ENCODE results near the gene SACM1L. TPM values are rescaled to one million over a fixed set of nuclear protein-coding genes. Genes with fewer than 3 reads are reported as not detected.

Gene SACM1L
- total and polyA plus RNA-seq, 4 experiments from 2014 or later, result 27.6 to 104 (median 67.4) TPM

DNA sequence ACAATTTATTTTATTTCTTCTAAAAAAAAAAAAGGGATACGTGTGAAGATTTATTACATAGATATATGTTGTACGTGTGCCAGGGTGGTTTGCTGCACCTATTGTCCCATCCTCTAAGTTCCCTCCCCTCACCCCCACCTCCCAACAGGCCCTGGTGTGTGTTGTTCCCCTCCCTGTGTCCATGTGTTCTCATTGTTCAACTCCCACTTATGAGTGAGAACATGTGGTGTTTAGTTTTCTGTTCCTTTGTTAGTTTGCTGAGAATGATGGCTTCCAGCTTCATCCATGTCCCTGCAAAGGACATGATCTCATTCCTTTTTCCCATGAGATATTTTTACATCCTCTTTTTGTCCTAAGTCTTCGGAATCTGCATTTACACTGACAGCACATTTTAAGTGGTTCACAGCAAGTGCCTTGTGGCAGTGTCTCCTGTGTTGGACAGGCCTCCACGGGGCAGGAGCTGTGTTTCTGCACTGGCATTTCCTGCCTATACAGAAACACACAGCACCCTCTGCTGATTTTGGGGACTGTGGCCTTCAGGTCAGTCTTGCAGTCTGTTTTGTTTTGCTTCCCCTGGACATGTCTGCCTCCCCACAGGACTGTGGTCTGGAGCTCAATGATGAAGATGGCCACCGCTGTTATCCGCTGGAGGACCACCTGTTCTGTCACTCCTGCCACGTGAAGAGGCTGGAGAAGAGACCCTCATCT, 12.7 kb upstream of the SACM1L start:
- Histone ChIP-seq H3K4me3 (ENCODE audit: low read length in 2 of 2) (peak overlapping the region in 1 of 2 donors; percentile 20), H3K27me3 (ENCODE audit: insufficient read depth, low read length) (no peaks in the 10 kb centered on the region), H3K4me1 (ENCODE audit: insufficient read depth, low read length) (peaks cover 27% of the 10 kb centered on the region), H3K27ac (ENCODE audit: low read depth, low read length) (peak overlapping the region; percentile 57), H3K36me3 (ENCODE audit: insufficient read depth, low read length) (peaks cover 20% of the 10 kb centered on the region), H3K9me3 (ENCODE audit: control insufficient read depth in 1 of 2, low read length in 2 of 2) (no peaks in the 10 kb centered on the region)
- H3K27me3 Mint-ChIP-seq, result no peaks in the 10 kb centered on the region
- CTCF ChIA-PET (ENCODE audit: partially characterized antibody), result interaction anchor here (1.2 to 3.2 kb wide), 6 partner anchors 9 to 21 kb away, joined by 3 to 29 read pairs (median 8); partner anchors contain the start of gene SACM1L
- DNase-seq, result peak in 2 of 5 donors; percentile 8 to 42
- POLR2A ChIA-PET (ENCODE audit: partially characterized antibody), result interaction anchor here (0.5 to 3.1 kb wide), 8 partner anchors 9 to 314 kb away, joined by 3 to 38 read pairs (median 4); partner anchors contain the start of gene SACM1L
- peak overlapping the region; percentile 92 to 97 (median 94) for H3K27ac Mint-ChIP-seq
- H3K4me1 Mint-ChIP-seq, result peaks cover 12 to 26% (median 17%) of the 10 kb centered on the region in 4 donors
- H3K4me3 Mint-ChIP-seq, result peak overlapping the region; percentile 38 to 85 (median 80)
- H3K9me3 Mint-ChIP-seq, result no peaks in the 10 kb centered on the region
- peaks cover 17 to 46% of the 10 kb centered on the region in 2 donors for H3K36me3 Mint-ChIP-seq
- intact Hi-C loops (cut with micrococcal nuclease), result loop anchor here (1.0 kb wide), 1 partner anchor 13 kb away; the partner anchor contains the start of gene SACM1L

DNA sequence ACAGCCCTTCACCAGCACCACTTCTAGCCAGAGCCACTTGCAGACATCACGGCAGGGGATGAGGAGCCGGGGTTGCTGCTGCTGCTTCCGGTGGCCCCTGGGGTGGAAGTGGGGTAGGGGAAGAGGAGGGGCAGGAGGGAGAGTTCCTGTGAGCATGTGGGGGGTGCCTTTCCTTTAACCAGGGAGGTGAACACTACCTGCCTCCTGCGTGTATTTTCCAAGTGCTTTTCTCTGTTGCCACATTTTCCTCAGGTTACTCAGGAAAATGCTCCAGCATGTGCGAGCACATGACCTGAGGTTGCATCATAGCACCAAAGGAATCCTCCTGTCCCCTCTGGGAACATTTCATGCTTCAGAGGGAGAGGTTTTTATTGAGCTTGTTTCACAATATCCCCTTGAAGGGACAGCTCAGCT, 12.2 kb upstream of the SACM1L start:
- peak overlapping the region; percentile 57 for H3K27ac ChIP-seq (ENCODE audit: low read depth, low read length)
- CTCF ChIA-PET (ENCODE audit: partially characterized antibody), result interaction anchor here (0.7 to 3.2 kb wide), 8 partner anchors 10 to 253 kb away, joined by 3 to 29 read pairs (median 6); partner anchors contain the start of gene SACM1L
- H3K27me3 Mint-ChIP-seq, result no peaks in the 10 kb centered on the region
- H3K4me3 ChIP-seq (ENCODE audit: low read length in 2 of 2), result peak overlapping the region in 1 of 2 donors; percentile 20
- intact Hi-C loops (cut with micrococcal nuclease), result loop anchor here (1.0 kb wide), 1 partner anchor 12 kb away; the partner anchor contains the start of gene SACM1L
- DNase-seq, result peak; percentile 62 to 79 (median 69)
- POLR2A ChIA-PET (ENCODE audit: partially characterized antibody), result interaction anchor here (1.2 to 3.1 kb wide), 6 partner anchors 10 to 84 kb away, joined by 3 to 38 read pairs (median 4); partner anchors contain the start of gene SACM1L
- no peaks in the 10 kb centered on the region for H3K9me3 ChIP-seq (ENCODE audit: control insufficient read depth in 1 of 2, low read length in 2 of 2)
- peaks cover 27% of the 10 kb centered on the region for H3K4me1 ChIP-seq (ENCODE audit: insufficient read depth, low read length)
- H3K4me3 Mint-ChIP-seq, result peak overlapping the region; percentile 38 to 85 (median 80)
- no peaks in the 10 kb centered on the region for H3K27me3 ChIP-seq (ENCODE audit: insufficient read depth, low read length)
- H3K4me1 Mint-ChIP-seq, result peaks cover 12 to 26% (median 17%) of the 10 kb centered on the region in 4 donors
- no peaks in the 10 kb centered on the region for H3K9me3 Mint-ChIP-seq
- peaks cover 14 to 45% of the 10 kb centered on the region in 2 donors for H3K36me3 Mint-ChIP-seq
- H3K36me3 ChIP-seq (ENCODE audit: insufficient read depth, low read length), result peaks cover 20% of the 10 kb centered on the region
- peak overlapping the region; percentile 92 to 97 (median 94) for H3K27ac Mint-ChIP-seq

- H3K27me3 ChIP-seq (ENCODE audit: insufficient read depth, low read length), result no peaks in the 10 kb centered on the region
- POLR2A ChIA-PET (ENCODE audit: partially characterized antibody), result interaction anchor here (1.2 to 3.1 kb wide), 3 partner anchors 11 to 85 kb away, joined by 3 to 38 read pairs (median 18); partner anchors contain the start of gene SACM1L
- intact Hi-C loops (cut with micrococcal nuclease), result loop anchor here (1.0 kb wide), 1 partner anchor 11 kb away; the partner anchor contains the start of gene SACM1L
Measured at GRCh38 chr3:45677841-45678240, 11.4 kb upstream of the SACM1L start.

GRCh38 chr3:45679805-45680204, 9.4 kb upstream of the SACM1L start:
- Histone ChIP-seq H3K9me3 (ENCODE audit: control insufficient read depth in 1 of 2, low read length in 2 of 2) (no peaks in the 10 kb centered on the region), H3K4me3 (ENCODE audit: low read length in 2 of 2) (no peak overlapping the region), H3K27me3 (ENCODE audit: insufficient read depth, low read length) (no peaks in the 10 kb centered on the region), H3K27ac (ENCODE audit: low read depth, low read length) (no peak overlapping the region), H3K36me3 (ENCODE audit: insufficient read depth, low read length) (peaks cover 13% of the 10 kb centered on the region), H3K4me1 (ENCODE audit: insufficient read depth, low read length) (peaks cover 27% of the 10 kb centered on the region)
- DNase-seq, result no peak
- H3K27ac Mint-ChIP-seq, result peak overlapping the region in 1 of 7 donors; percentile 82
- peaks cover 5 to 23% of the 10 kb centered on the region in 2 donors for H3K36me3 Mint-ChIP-seq
- intact Hi-C loops (cut with micrococcal nuclease), result no loop called here
- POLR2A ChIA-PET (ENCODE audit: partially characterized antibody), result no interaction called here
- no peak overlapping the region for H3K4me3 Mint-ChIP-seq
- no peaks in the 10 kb centered on the region for H3K9me3 Mint-ChIP-seq
- peaks cover 15 to 33% (median 23%) of the 10 kb centered on the region in 4 donors for H3K4me1 Mint-ChIP-seq
- no peaks in the 10 kb centered on the region for H3K27me3 Mint-ChIP-seq
- CTCF ChIA-PET (ENCODE audit: partially characterized antibody), result no interaction called here

More at GRCh38 chr3:45677841-45678240, 11.4 kb upstream of the SACM1L start:
- Histone ChIP-seq H3K36me3 (ENCODE audit: insufficient read depth, low read length) (peaks cover 13% of the 10 kb centered on the region), H3K4me1 (ENCODE audit: insufficient read depth, low read length) (peaks cover 27% of the 10 kb centered on the region), H3K4me3 (ENCODE audit: low read length in 2 of 2) (no peak overlapping the region), H3K9me3 (ENCODE audit: control insufficient read depth in 1 of 2, low read length in 2 of 2) (no peaks in the 10 kb centered on the region), H3K27ac (ENCODE audit: low read depth, low read length) (no peak overlapping the region)
- Mint-ChIP-seq H3K36me3 (peaks cover 10 to 37% of the 10 kb centered on the region in 2 donors), H3K27me3 (no peaks in the 10 kb centered on the region), H3K4me1 (peaks cover 12 to 26% (median 17%) of the 10 kb centered on the region in 4 donors), H3K4me3 (no peak overlapping the region), H3K9me3 (no peaks in the 10 kb centered on the region), H3K27ac (peak overlapping the region; percentile 10 to 97 (median 94))
- no peak for DNase-seq
- CTCF ChIA-PET (ENCODE audit: partially characterized antibody), result interaction anchor here (0.7 to 3.2 kb wide), 7 partner anchors 12 to 252 kb away, joined by 3 to 29 read pairs (median 7); partner anchors contain the start of gene SACM1L

DNA sequence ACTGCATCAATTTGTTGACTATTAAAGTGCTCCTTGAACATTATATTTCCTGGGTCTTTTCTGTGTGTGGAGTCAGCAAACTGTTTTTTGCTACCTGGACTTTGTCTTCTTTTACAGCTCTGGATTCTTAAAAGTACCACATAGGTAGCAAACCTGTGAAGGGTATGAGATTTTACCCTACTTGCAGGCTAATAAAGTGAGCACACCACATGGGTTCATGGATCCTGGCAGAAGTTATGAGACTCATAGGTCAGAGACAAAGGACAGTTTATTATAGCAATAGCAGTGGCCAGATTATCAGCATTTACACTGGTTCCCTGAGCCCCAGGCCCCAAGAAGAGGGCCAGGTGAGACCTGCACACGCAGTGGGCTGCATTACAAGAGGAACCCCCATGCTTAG, 8.0 kb upstream of the SACM1L start:
- POLR2A ChIA-PET (ENCODE audit: partially characterized antibody), result no interaction called here

GRCh38 chr3:45681846-45682245, 7.3 kb upstream of the SACM1L start:
- H3K27ac ChIP-seq (ENCODE audit: low read depth, low read length), result no peak overlapping the region
- H3K27ac Mint-ChIP-seq, result peak overlapping the region in 6 of 7 donors; percentile 5 to 73 (median 35)
- H3K4me3 Mint-ChIP-seq, result no peak overlapping the region
- no peaks in the 10 kb centered on the region for H3K27me3 ChIP-seq (ENCODE audit: insufficient read depth, low read length)
- H3K4me1 Mint-ChIP-seq, result peaks cover 8 to 28% (median 18%) of the 10 kb centered on the region in 4 donors
- DNase-seq, result no peak
- POLR2A ChIA-PET (ENCODE audit: partially characterized antibody), result no interaction called here
- CTCF ChIA-PET (ENCODE audit: partially characterized antibody), result interaction anchor here (1.2 kb wide), 1 partner anchor 22 kb away, joined by 5 read pairs; no protein-coding TSS in a partner anchor
- intact Hi-C loops (cut with micrococcal nuclease), result no loop called here
- no peaks in the 10 kb centered on the region for H3K9me3 ChIP-seq (ENCODE audit: control insufficient read depth in 1 of 2, low read length in 2 of 2)
- peaks cover 14% of the 10 kb centered on the region for H3K4me1 ChIP-seq (ENCODE audit: insufficient read depth, low read length)
- no peak overlapping the region for H3K4me3 ChIP-seq (ENCODE audit: low read length in 2 of 2)
- H3K27me3 Mint-ChIP-seq, result no peaks in the 10 kb centered on the region
- H3K9me3 Mint-ChIP-seq, result no peaks in the 10 kb centered on the region
- peaks cover 5 to 16% of the 10 kb centered on the region in 2 donors for H3K36me3 Mint-ChIP-seq
- peaks cover 13% of the 10 kb centered on the region for H3K36me3 ChIP-seq (ENCODE audit: insufficient read depth, low read length)

More for the DNA sequence above, 8.0 kb upstream of the SACM1L start:
- no peak overlapping the region for H3K4me3 Mint-ChIP-seq
- H3K4me1 Mint-ChIP-seq, result peaks cover 14 to 33% (median 23%) of the 10 kb centered on the region in 4 donors
- no peaks in the 10 kb centered on the region for H3K27me3 Mint-ChIP-seq
- no peak overlapping the region for H3K27ac ChIP-seq (ENCODE audit: low read depth, low read length)
- H3K4me3 ChIP-seq (ENCODE audit: low read length in 2 of 2), result no peak overlapping the region
- no peak for DNase-seq
- intact Hi-C loops (cut with micrococcal nuclease), result no loop called here
- peak overlapping the region in 2 of 7 donors; percentile 10 to 18 for H3K27ac Mint-ChIP-seq
- CTCF ChIA-PET (ENCODE audit: partially characterized antibody), result interaction anchor here (1.0 kb wide), 1 partner anchor 25 kb away, joined by 3 read pairs; no protein-coding TSS in a partner anchor
- H3K27me3 ChIP-seq (ENCODE audit: insufficient read depth, low read length), result no peaks in the 10 kb centered on the region
- no peaks in the 10 kb centered on the region for H3K9me3 ChIP-seq (ENCODE audit: control insufficient read depth in 1 of 2, low read length in 2 of 2)
- peaks cover 13% of the 10 kb centered on the region for H3K36me3 ChIP-seq (ENCODE audit: insufficient read depth, low read length)
- H3K36me3 Mint-ChIP-seq, result peaks cover 5 to 22% of the 10 kb centered on the region in 2 donors
- H3K9me3 Mint-ChIP-seq, result no peaks in the 10 kb centered on the region
- H3K4me1 ChIP-seq (ENCODE audit: insufficient read depth, low read length), result peaks cover 21% of the 10 kb centered on the region

GRCh38 chr3:45682311-45682710, 6.9 kb upstream of the SACM1L start:
- CTCF ChIA-PET (ENCODE audit: partially characterized antibody), result interaction anchor here (1.2 kb wide), 1 partner anchor 22 kb away, joined by 5 read pairs; no protein-coding TSS in a partner anchor
- intact Hi-C loops (cut with micrococcal nuclease), result no loop called here
- Mint-ChIP-seq H3K27me3 (no peaks in the 10 kb centered on the region), H3K27ac (peak overlapping the region in 2 of 7 donors; percentile 13 to 51), H3K4me1 (peaks cover 5 to 27% (median 14%) of the 10 kb centered on the region in 4 donors), H3K9me3 (no peaks in the 10 kb centered on the region), H3K4me3 (no peak overlapping the region), H3K36me3 (peaks cover 5 to 15% of the 10 kb centered on the region in 2 donors)
- peaks cover 10% of the 10 kb centered on the region for H3K4me1 ChIP-seq (ENCODE audit: insufficient read depth, low read length)
- no peak for DNase-seq
- H3K9me3 ChIP-seq (ENCODE audit: control insufficient read depth in 1 of 2, low read length in 2 of 2), result no peaks in the 10 kb centered on the region
- no peak overlapping the region for H3K4me3 ChIP-seq (ENCODE audit: low read length in 2 of 2)
- H3K27me3 ChIP-seq (ENCODE audit: insufficient read depth, low read length), result no peaks in the 10 kb centered on the region
- POLR2A ChIA-PET (ENCODE audit: partially characterized antibody), result no interaction called here
- H3K27ac ChIP-seq (ENCODE audit: low read depth, low read length), result no peak overlapping the region
- H3K36me3 ChIP-seq (ENCODE audit: insufficient read depth, low read length), result peaks cover 13% of the 10 kb centered on the region
